HFFc6 (cell line): ENCODE results near the gene FLT3. TPM values are rescaled to one million over a fixed set of nuclear protein-coding genes. Genes with fewer than 3 reads are reported as not detected.
"Not testable (repeated sequence)": the region's sequence is repeated elsewhere in the genome, so short reads cannot be mapped to it uniquely, and the experiment has no call there.

Source experiments
- DNase-seq: peaks from one replicate; pipeline ENCODE4 v3.0.0-alpha.2; 2018
- H3K27ac Mint-ChIP-seq: 2 replicates; pipeline ENCODE4 v1.8.0; 2020; ENCODE audit warnings: mild to moderate bottlenecking, mixed read lengths
- H3K27me3 Mint-ChIP-seq: 2 replicates; pipeline ENCODE4 v1.8.0; 2021; ENCODE audit warnings: mild to moderate bottlenecking, moderate library complexity, mixed read lengths; ENCODE audit not compliant: insufficient read depth
- H3K36me3 Mint-ChIP-seq: 2 replicates; pipeline ENCODE4 v1.8.0; 2021; ENCODE audit warnings: low read depth, mixed read lengths
- H3K4me1 Mint-ChIP-seq: 2 replicates; pipeline ENCODE4 v1.8.0; 2020; ENCODE audit warnings: low read depth, mixed read lengths
- H3K4me3 Mint-ChIP-seq: 2 replicates; pipeline ENCODE4 v1.8.0; 2020; ENCODE audit warnings: mild to moderate bottlenecking, moderate library complexity, mixed read lengths
- H3K9me3 Mint-ChIP-seq: 2 replicates; pipeline ENCODE4 v1.8.0; 2020; ENCODE audit warnings: mild to moderate bottlenecking, mixed read lengths
- total RNA-seq, 6 experiments: library from RNA; stranded (reverse); fragmentation: NEBNext Ultra II Directional; extraction: Animal tissue kit (Norgen Biotek cat#: 25700); gene quantifications; 2 replicates in 1 of 6; 3 replicates in 5 of 6; pipeline ENCODE4 v1.2.3, GENCODE V29; 2021
- TF ChIP-seq, protein P1 (sequence below): fragments of 200-600 bp; sonication (generic); IDR thresholded peaks from 2 replicates; pipeline ENCODE4 v1.5.0; 2021; ENCODE audit warnings: antibody characterized with exemption, mild to moderate bottlenecking

Gene FLT3
- total RNA-seq, 6 experiments from 2014 or later = not detected

DNA sequence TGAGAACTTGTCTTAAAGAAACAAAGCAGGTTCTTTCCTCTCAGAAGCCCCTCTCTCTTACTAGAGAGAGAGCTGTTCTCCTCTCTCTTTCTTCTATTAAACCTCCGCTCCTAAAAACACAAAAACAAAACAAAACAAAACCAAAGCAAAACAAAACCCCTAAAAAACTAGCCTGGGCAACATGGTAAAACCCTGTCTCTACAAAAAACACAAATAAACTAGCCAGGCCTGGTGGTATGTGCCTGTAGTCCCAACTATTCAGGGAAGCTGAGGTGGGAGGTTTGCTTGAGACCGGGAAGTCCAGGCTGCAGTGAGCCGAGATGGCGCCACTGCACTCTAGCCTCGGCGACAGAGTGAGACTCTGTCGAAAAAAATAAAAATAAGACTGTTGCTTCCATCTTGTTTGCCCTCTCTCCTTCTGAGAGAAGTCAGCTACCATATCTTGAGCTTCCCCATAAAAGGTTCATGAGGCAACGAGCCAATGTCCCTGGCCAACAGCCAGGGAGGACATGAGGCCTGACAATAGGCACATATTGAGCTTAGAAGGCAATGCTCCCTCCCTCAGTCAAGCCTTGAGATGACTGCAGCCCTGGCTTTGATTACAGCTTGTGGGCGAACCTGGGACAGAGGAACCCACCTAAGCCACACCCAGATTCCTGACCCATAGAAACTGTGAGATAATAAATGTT lies 17.5 kb upstream of the FLT3 start:
- H3K27ac Mint-ChIP-seq = no peak overlapping the region
- DNase-seq = no peak
- TF ChIP-seq, protein P1, sequence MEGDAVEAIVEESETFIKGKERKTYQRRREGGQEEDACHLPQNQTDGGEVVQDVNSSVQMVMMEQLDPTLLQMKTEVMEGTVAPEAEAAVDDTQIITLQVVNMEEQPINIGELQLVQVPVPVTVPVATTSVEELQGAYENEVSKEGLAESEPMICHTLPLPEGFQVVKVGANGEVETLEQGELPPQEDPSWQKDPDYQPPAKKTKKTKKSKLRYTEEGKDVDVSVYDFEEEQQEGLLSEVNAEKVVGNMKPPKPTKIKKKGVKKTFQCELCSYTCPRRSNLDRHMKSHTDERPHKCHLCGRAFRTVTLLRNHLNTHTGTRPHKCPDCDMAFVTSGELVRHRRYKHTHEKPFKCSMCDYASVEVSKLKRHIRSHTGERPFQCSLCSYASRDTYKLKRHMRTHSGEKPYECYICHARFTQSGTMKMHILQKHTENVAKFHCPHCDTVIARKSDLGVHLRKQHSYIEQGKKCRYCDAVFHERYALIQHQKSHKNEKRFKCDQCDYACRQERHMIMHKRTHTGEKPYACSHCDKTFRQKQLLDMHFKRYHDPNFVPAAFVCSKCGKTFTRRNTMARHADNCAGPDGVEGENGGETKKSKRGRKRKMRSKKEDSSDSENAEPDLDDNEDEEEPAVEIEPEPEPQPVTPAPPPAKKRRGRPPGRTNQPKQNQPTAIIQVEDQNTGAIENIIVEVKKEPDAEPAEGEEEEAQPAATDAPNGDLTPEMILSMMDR = no peak

GRCh38 chr13:28116736-28117135 lies 16.4 kb upstream of the FLT3 start:
- Mint-ChIP-seq H3K36me3 (no peaks in the 10 kb centered on the region), H3K4me3 (no peak overlapping the region), H3K9me3 (no peaks in the 10 kb centered on the region), H3K27ac (no peak overlapping the region), H3K4me1 (no peaks in the 10 kb centered on the region), H3K27me3 (peaks cover 28% of the 10 kb centered on the region)
- TF ChIP-seq, protein P1 = no peak
- no peak for DNase-seq

More for the DNA sequence above, 17.5 kb upstream of the FLT3 start:
- Mint-ChIP-seq H3K36me3 (no peaks in the 10 kb centered on the region), H3K9me3 (no peaks in the 10 kb centered on the region), H3K4me3 (no peak overlapping the region), H3K4me1 (no peaks in the 10 kb centered on the region), H3K27me3 (peaks cover 28% of the 10 kb centered on the region)

DNA sequence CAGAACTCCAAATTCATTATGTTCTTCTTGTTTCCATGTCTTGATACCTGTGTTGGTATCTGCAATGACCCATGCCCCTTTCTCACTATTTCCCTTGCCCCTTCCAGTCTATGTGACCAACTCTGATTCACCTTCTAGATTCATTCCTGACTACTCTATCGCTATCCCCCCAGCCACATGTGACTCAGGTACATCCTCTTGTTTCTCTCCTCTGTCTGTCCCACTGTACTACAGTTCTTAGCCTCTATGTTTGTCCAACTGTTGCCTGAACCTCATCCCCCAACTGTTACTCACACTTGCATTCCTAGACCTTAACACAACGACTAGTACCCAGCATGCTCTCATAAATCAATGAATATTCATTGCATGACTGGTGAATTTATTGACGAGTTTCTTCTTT lies 10.0 kb upstream of the FLT3 start:
- Mint-ChIP-seq H3K9me3 (no peaks in the 10 kb centered on the region), H3K36me3 (no peaks in the 10 kb centered on the region)

GRCh38 chr13:28106976-28107375 lies 6.6 kb upstream of the FLT3 start:
- no peak overlapping the region for H3K27ac Mint-ChIP-seq
- no peaks in the 10 kb centered on the region for H3K4me1 Mint-ChIP-seq
- no peak for DNase-seq
- no peaks in the 10 kb centered on the region for H3K9me3 Mint-ChIP-seq
- TF ChIP-seq, protein P1 = no peak
- H3K4me3 Mint-ChIP-seq = no peak overlapping the region
- no peaks in the 10 kb centered on the region for H3K36me3 Mint-ChIP-seq
- peaks cover 12% of the 10 kb centered on the region for H3K27me3 Mint-ChIP-seq

More for the DNA sequence above, 10.0 kb upstream of the FLT3 start:
- TF ChIP-seq, protein P1 = no peak
- Mint-ChIP-seq H3K27ac (no peak overlapping the region), H3K4me1 (no peaks in the 10 kb centered on the region), H3K4me3 (no peak overlapping the region), H3K27me3 (peaks cover 4% of the 10 kb centered on the region)
- no peak for DNase-seq

DNA sequence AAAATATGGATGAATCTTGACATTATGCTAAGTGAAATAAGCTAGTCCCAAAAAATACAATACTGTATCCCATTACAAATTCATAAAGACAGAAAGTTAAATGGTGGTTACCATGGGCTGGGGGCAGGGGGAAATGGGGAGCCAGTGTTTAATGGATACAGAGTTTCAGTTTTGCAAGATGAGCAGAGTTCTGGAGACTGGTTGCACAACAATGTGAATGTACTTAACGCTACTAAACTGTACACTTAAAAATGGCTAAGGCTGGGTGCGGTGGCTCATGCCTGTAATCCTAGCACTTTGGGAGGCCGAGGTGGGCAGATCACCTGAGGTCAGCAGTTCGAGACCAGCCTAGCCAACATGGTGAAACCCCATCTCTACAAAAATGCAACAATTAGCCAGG lies 1.5 kb upstream of the FLT3 start:
- peaks cover 42% of the 10 kb centered on the region for H3K27me3 Mint-ChIP-seq
- not testable (repeated sequence) for DNase-seq, H3K4me1 Mint-ChIP-seq, H3K4me3 Mint-ChIP-seq, H3K27ac Mint-ChIP-seq, H3K36me3 Mint-ChIP-seq, H3K9me3 Mint-ChIP-seq

DNA sequence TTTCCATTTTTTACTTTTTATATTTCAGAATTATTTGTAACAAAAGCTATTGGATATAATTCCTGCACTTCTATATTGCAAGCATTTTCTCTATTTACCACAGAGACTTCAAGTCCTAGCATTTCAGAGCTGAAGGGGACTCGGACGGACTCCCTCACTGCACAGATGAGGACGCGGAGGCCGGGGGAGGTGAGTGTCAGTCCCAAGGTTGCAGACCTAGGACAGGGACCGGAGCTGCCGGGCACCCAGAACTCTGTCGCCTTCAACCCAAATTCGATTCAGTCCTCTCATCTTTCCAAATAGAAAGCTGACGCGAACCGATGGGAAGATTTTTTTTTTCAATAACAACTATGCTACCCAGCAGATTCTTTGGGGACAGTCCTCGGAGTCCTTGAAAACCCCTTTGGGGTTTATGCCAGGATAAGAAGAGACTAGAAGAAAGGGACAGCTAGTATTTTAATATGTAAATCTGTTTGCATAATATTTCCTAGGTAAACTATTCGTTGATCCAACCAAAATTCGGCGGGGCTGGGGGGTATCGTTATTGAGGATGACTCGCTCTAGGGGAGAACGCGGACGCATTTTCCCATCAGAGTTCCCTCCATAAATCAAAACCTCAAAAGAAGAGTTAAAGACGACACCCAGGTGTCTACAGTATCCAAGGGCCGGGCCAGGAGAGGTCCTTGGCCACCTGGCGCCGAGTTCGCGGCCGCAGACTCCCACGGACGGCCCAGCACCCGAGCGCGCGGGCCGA lies 803 bp downstream of the FLT3 start:
- H3K4me3 Mint-ChIP-seq = peak overlapping the region; percentile 30; the same call in 1 of the 2 replicates
- H3K36me3 Mint-ChIP-seq = no peaks in the 10 kb centered on the region
- TF ChIP-seq, protein P1 = no peak
- peaks cover 4% of the 10 kb centered on the region; the same call in 1 of the 2 replicates for H3K9me3 Mint-ChIP-seq
- H3K27ac Mint-ChIP-seq = no peak overlapping the region
- 0 out of 2 replicates have a peak, but pooled peaks cover 5% of the 10 kb centered on the region for H3K4me1 Mint-ChIP-seq
- H3K27me3 Mint-ChIP-seq = peaks cover 38% of the 10 kb centered on the region
- no peak for DNase-seq
